Measurements from ENCODE around the gene PFN1. TPM values are rescaled to one million over a fixed set of nuclear protein-coding genes. Genes with fewer than 3 reads are reported as not detected.

The PFN1 gene
- total and polyA plus RNA-seq, 2 donors (not counting 3 experiments of a cell fraction or from before 2014, with no cell fraction given) = 1,191 to 1,577 TPM

DNA sequence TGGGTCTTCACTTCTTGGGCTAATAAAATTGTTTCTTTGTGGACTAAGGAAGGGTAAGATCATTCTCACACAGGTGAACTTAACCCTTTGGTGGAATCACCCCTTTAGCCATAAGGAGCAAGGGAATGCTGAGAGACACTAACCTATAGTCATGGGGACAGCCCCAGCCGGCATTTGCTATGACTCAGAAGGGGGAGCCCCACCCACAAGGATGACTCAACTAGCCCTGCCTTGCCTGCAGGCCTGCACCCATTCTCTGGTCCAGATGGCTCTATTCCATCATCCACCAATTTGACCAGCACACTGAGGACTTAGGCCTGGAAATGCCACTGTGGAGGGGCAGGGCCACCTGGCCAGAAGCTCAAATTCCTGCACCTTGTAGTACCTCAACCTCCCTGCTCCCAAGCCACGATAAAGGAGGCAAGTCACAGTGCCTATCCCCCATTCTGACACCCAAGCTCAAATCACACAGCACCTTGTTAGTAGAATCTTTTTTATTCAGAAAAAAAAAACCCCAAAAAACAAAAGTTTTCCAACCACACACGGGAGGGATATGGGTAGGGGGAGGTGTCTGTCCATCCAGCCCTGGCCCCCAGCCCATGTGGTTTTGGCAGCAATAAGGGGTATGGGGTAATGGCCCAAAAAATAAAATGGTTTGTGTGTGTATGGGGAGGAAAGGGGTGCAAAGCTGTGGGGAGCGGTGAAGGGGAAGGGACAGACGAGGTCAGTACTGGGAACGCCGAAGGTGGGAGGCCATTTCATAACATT lies 3.0 kb downstream of the PFN1 start:
- peak overlapping the region; percentile 66 for H3K4me2 ChIP-seq (ENCODE audit: insufficient read depth, low read length)
- peaks cover 77% of the 10 kb centered on the region for H3K79me2 ChIP-seq (ENCODE audit: control insufficient read depth, insufficient read depth, low read length)
- peak overlapping the region; percentile 12 for H3K9ac ChIP-seq (replicated peaks; ENCODE audit: extremely low read depth, insufficient read depth, low read length)
- H3K27me3 ChIP-seq (ENCODE audit: control insufficient read depth in 2 of 2, insufficient read depth in 2 of 2, low read length in 2 of 2) = no peaks in the 10 kb centered on the region
- peak overlapping the region in 1 of 3 experiments; percentile 25 for H3K4me3 ChIP-seq (replicated peaks in 1 of 3; ENCODE audit: insufficient read depth in 1 of 3, low read depth in 1 of 3, low read length in 3 of 3)
- CTCF ChIA-PET = interaction anchor here (0.9 to 2.0 kb wide), 2 partner anchors 22 to 36 kb away, joined by 3 to 8 read pairs; partner anchors contain the start of gene SPAG7
- no peaks in the 10 kb centered on the region for H4K20me1 ChIP-seq (replicated peaks; ENCODE audit: control insufficient read depth, extremely low read depth, insufficient read depth, low read length)
- dilution Hi-C loops (cut with MboI; ENCODE audit: extremely low pct_ligation_motif_present, low sequenced_read_pairs) = no loop called here
- POLR2A ChIA-PET = interaction anchor here (1.7 kb wide), 1 partner anchor 22 kb away, joined by 5 read pairs; the partner anchor contains the start of gene SPAG7
- H3K27ac ChIP-seq (ENCODE audit: insufficient read depth, low read depth, low read length) = peak overlapping the region; percentile 49
- H2AFZ ChIP-seq (ENCODE audit: low read depth, low read length) = no peak overlapping the region
- H3K4me1 ChIP-seq (ENCODE audit: control insufficient read depth, extremely low read depth, insufficient read depth, low read length) = peaks cover 32% of the 10 kb centered on the region
- DNase-seq (ENCODE audit: low read depth, low spot score) (peak; percentile 77), FAIRE-seq (peak; percentile 93)
- no peaks in the 10 kb centered on the region for H3K9me1 ChIP-seq (replicated peaks; ENCODE audit: control insufficient read depth, extremely low read depth, insufficient read depth, low read length)
- TF ChIP-seq GATA2 (IDR thresholded peaks at IDR 0.05; ENCODE audit: insufficient read depth, insufficient read length, low read depth, low read length) (no peak), JUN (IDR thresholded peaks at IDR 0.05; ENCODE audit: borderline replicate concordance, insufficient read depth, insufficient read length, low read depth) (peak; percentile 78), MYC (IDR thresholded peaks at IDR 0.05; ENCODE audit: low read depth, low read length) (no peak), POLR2A (IDR thresholded peaks at IDR 0.05; ENCODE audit: low read depth, low read length) (no peak), FOS (IDR thresholded peaks at IDR 0.05; ENCODE audit: borderline replicate concordance, insufficient read depth, low read length) (peak; percentile 98)
- TF ChIP-seq, protein P1, sequence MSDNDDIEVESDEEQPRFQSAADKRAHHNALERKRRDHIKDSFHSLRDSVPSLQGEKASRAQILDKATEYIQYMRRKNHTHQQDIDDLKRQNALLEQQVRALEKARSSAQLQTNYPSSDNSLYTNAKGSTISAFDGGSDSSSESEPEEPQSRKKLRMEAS (IDR thresholded peaks at IDR 0.05; ENCODE audit: insufficient read depth, insufficient read length) = no peak
- H3K9me3 ChIP-seq (replicated peaks; ENCODE audit: control insufficient read depth, insufficient read depth, low read length) = no peaks in the 10 kb centered on the region
- H3K36me3 ChIP-seq (ENCODE audit: control insufficient read depth in 2 of 2, extremely low read depth in 1 of 2, insufficient read depth in 2 of 2, low read length in 2 of 2) = peaks cover 13 to 28% of the 10 kb centered on the region in 2 experiments
- BruUV-seq (replicated peaks) = no TSS peak
- intact Hi-C loops (cut with micrococcal nuclease) = no loop called here

Data from endothelial cell of umbilical vein (primary cell).